ENCODE results near the gene SMAD3. TPM values are rescaled to one million over a fixed set of nuclear protein-coding genes. Genes with fewer than 3 reads are reported as not detected.

Gene SMAD3
- total RNA-seq, 1 donor from 2014 or later = 18.0 TPM

DNA sequence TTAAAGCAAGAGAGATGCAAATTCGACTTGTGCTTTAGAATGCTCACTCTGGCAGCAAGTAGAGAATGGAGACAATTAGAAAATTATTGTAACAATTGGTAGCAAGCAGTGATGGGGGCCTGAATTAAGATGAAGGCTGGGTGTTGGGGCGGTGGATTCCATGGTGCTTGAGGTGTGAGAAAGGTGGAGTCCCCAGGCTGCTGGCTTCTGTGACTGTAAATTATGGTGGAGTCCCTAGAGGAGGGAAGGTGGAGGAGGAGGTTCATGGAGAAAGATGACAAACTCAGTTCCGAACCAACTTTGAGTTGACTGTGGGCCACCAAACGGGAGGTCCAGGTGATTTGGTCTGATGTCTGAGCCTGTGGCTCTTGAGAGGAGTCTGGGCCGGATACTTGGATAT is 10.7 kb upstream of the SMAD3 start:
- ATAC-seq (no peak), DNase-seq (ENCODE audit: missing footprints) (no peak)
- intact Hi-C loops (cut with DNase I) = no loop called here

DNA sequence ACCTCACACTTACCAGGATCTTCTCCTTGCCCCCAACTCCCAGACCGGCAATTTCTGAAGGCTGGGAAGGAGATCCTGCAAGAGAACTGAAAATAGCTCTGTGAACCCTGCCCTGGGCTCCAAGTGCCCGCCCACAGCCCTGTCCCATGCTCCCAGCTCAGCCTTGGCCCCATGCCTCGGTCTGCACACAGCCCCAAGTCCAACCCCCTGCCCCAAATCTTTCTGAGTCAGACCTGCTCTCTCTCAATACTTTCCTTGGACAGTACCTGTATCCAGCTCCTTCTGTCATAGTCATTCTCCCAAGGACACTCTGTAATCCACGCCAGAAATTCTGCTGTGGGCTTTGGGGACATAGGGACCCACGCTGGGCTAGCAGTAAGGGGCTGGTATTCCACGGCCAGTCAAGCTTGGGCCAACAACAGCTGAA is 6.3 kb upstream of the SMAD3 start:
- intact Hi-C loops (cut with DNase I) = no loop called here
- no peak for DNase-seq (ENCODE audit: missing footprints)
- ATAC-seq = peak; percentile 62

DNA sequence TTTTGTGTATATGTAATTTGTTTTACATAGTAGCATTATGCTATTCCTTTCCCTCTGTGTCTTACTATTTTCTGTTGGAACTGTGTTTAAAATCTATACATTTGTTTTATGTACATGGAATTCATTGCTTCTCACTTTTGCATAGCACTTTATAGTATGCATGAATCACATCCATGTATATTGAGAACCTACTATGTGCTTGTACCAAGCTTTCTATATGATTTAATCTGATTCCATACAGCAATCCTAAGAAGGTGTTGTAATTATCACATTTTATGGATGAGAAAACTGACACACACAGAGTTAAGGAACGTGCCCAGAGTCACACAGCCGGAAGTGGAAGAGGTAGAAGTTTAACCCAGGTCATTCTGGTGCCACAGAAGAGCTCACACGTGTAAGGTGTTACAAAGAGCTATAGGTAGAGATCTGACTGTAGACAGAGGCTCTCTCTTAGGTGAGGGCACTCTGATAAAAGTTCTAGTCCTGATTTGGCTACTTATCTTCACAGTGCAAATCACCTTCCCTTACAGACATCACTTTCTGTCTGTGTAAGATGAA is 3.5 kb upstream of the SMAD3 start:
- intact Hi-C loops (cut with DNase I) = loop anchor here (10.0 kb wide), 1 partner anchor 117 kb away; no protein-coding TSS in a partner anchor
- ATAC-seq (no peak), DNase-seq (ENCODE audit: missing footprints) (no peak)

DNA sequence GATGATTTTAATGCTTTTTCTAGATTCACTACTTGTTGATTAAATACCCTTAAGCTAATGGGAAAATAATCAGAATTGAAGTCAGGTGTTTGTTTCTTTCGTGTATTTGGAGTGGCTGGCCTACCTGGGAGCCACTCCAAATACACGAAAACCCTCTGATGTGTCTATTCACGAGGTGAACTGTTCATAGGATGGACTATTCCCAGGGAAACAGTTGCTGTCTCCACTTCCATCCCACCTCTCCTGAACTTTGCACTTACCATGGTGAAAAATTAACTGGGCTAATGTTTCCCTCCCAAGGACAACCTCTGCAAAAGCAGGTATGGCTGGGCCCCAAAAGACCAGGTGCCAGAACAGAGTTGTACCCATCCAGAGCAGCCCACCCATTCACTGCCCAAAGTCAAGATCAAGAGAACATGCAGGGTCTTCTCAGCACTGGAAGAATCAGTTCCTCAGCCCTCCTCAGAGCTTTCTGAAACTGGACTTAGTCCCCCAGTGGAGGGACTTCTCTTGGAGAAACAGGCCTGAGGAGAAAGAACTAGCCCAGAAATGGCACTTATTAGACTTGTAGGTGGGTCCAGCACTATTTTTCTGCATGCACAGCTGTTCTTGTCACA is 2.9 kb upstream of the SMAD3 start:
- intact Hi-C loops (cut with DNase I) = loop anchor here (10.0 kb wide), 1 partner anchor 118 kb away; no protein-coding TSS in a partner anchor
- no peak for DNase-seq (ENCODE audit: missing footprints)
- no peak for ATAC-seq

DNA sequence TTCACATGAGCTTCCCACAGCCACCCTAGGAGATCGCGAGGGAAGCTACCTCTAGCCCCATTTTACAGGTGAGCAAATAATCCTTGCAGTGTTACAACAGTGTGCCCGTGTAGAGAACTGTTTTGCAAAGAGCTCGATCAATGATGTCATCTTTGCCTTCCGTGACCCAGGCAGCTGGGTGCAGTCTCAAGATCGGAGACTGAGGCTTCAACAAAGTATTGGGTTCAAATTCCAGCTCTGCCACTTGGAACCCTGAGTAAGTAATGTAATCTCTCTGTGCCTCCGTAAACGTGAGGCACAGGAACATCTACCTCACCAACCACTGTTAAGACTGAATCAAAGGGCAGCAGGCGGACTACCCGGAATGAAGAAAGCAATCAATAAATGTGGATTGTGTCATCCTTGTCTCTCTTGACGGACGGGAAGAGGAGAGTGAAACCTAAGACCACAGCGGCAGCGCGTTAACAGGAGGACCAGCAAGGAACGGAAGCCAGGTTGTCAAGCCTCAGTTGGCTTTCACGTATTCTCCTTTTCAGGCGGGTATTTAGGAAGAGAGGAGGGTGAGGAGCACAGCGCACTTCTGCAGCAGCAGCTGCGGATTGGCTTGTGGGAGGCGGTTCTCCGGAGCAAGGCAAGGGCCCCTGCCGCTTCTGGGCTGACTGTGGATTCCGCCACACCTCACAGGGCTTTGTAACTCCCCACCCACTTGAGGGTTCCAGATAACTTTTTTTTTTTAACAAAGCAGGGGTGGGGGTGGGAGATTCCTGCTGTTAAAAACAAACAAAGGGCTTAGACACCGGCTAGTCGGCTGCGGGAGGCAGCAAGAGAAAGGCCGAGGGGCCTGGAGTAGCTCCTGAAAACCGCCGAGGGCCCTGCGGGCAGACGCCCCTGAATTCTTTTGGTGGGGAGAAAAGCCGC is 1.5 kb upstream of the SMAD3 start:
- DNase-seq (ENCODE audit: missing footprints) = no peak
- no peak for ATAC-seq
- intact Hi-C loops (cut with DNase I) = loop anchor here (10.0 kb wide), 1 partner anchor 119 kb away; no protein-coding TSS in a partner anchor

DNA sequence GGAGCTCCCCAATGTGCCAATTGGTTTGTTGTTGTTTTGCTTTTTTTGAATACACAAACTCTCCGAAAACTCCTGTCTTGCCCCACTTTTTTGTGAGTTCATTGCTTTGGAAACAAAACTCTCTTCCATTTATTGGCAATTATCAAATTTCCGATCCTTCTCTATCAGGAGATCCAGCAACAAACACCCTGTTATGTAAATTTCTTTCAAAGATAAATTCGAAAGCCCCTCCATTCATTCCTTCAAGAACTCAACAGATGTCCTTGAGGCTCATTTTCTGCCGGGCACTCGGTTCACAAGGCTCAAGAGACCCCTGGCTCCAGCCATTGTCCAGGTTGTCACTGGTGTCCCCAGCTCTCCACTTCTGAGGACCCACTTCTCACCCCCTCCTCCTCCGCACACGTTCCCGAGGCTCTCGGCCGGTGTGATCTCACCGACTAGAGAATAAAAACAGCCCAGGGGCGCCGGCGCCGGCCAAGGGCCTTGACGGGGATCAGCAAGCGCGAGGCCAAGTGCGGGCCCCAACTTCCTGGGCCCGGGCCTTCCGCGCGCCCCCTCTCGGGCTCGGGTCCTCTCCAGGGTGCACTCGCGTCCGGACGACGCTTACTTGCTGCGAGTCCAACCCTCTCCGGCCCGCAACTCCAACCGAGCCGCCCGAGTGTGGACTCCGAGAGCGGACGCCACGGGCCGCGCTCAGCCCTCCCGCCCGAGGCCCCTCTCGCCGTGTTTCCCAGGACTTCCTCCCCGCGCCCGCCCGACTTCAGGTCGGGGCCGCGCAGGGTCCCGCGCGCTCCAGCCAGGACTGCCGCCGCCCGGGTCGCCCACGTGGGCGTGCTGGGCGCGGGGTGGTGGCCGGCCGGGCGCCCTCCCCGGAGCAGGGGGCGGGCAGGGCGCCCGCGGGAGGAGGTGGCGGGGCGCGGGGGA is 533 bp upstream of the SMAD3 start:
- DNase-seq (ENCODE audit: missing footprints) (peak; percentile 84), ATAC-seq (no peak)
- intact Hi-C loops (cut with DNase I) = loop anchor here (1.0 to 10.0 kb wide), 3 partner anchors 120 to 237 kb away; partner anchors contain the start of genes AAGAB and IQCH

DNA sequence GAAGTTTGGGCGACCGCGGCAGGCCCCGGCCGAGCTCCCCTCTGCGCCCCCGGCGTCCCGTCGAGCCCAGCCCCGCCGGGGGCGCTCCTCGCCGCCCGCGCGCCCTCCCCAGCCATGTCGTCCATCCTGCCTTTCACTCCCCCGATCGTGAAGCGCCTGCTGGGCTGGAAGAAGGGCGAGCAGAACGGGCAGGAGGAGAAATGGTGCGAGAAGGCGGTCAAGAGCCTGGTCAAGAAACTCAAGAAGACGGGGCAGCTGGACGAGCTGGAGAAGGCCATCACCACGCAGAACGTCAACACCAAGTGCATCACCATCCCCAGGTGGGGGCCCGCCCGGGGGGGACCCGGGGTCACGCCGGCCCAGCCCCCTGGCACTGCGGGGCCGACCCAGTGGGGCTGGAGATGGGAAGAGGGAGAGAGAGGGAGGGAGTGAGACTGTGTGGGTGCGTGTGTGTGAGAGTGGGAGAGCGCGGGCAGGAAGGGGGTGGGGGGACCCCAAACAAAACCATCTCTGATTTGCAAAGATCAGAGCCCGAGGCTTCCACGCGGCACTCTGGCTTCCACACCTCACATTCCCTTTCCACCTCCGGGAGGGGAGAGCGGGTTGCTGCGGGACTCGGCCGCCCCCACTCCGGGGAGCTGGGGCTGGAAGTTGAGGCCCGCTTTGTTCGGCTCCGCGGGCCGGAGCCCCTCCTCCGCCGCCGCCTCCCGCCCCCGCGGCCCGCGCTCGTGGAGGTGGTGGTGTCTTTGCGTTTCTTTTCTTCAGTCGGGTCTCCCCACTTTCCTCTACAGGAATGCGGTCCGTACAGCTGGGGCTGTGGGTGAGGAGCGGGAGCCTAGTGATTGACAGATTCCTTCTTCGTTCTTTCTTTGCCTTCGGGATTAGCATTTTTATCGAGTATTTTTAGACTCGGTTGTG is 898 bp downstream of the SMAD3 start:
- ATAC-seq = no peak
- no peak for DNase-seq (ENCODE audit: missing footprints)
- intact Hi-C loops (cut with DNase I) = loop anchor here (2.0 to 10.0 kb wide), 3 partner anchors 121 to 236 kb away; no protein-coding TSS in a partner anchor

DNA sequence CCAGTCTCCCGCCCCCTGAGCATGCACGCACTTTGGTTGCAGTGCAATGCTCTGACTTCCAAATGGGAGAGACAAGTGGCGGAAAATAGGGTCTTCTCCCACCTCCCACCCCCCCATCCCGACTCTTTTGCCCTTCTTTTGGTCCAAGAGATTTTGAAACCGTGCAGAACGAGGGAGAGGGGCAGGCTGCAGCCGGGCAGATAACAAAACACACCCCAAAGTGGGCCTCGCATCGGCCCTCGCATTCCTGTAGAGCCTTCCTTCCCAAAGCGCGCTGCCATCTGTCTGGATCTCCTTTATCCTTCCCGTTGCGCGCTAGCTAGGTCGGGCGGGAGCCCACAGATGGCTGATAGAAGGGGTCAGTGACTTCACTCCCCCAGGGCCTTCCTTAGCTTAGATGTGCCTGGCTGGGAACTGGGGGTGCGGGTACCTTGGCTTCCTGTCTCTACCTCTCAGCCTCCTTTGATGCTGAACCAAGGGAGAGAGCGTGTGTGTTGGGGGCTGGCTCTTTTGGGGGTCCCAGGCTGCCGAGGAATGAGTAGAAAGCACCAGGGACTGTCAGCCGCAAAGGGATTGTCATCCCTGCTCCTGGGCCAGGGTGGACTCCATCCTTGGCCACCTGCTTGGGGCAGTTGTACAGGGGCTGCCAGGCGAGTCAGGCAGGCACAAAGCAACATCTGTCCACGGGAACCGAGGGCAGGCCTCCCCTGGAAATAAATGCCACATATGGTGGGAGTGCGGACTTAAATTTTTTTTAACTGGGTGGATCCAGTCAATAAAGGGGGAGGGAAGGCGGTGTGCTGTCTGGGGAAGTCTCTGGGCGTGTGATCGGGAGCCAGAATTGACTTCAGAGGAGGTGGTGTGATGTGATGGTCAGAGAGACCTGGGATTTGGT is 1.8 kb downstream of the SMAD3 start:
- intact Hi-C loops (cut with DNase I) = loop anchor here (2.0 to 10.0 kb wide), 3 partner anchors 122 to 235 kb away; no protein-coding TSS in a partner anchor
- no peak for DNase-seq (ENCODE audit: missing footprints)
- no peak for ATAC-seq

DNA sequence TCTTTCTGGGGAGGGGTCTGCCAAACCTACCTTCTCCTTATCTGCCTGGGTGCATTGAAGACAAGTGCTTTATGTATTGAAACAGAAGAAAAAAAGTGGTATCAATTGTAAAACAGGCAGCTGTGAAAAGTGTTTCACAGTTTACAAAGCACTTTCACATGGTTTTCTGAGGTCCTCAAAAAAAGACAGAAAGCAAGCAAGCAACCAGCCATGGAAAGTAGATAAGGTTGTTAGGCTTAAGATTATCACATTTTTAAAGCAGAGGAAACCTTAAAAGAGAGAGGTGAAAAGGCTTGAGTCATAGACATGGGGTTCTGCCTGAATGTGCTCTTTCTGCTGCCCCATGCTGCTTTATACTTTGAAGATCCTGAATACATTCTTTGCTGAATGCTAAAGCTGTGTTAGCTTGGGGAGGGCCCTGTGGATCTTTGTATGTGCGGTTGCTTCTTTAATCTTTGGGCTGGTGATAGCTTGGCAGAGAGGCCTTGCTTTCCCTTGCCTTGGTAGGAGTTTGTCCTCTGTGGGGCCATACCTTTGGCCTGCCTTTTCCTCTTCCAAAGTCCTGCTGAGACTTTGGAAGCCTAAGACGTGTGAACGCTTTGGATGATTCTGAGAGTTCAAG is 2.6 kb downstream of the SMAD3 start:
- ATAC-seq = no peak
- no peak for DNase-seq (ENCODE audit: missing footprints)
- intact Hi-C loops (cut with DNase I) = loop anchor here (2.0 to 10.0 kb wide), 3 partner anchors 121 to 234 kb away; no protein-coding TSS in a partner anchor

DNA sequence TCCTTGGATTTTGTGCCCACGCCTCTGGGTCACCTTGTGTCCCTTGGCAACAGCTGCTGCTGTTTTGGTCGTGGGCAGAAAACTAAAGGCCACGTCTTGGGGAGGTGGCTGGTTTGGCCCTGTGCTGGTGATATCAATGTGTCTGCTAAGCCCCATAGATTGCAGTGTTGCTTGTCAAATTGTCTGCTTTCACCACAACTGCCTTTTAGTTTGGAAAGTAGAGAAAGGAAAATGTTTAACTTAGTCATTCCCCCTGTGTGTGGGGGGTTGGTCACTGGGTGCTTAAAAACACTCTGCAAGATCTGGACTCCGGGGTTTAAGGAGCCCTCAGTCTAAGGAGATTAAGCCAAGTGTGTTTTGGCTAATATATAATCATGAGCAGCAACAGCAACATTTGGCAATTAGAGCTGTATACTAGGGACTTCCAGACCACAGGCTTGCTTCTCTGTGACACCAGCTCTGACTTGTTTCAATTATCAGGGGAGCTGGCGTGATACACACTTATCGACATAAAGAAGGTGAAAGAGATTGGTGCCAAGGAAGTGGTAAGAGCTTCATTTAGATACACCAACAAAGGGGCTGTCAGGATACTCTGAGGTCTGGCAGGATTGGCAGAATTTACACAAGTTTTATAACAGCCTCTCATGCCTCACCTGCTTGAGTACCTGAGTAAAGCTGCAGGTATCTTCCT is 3.5 kb downstream of the SMAD3 start:
- no peak for ATAC-seq
- intact Hi-C loops (cut with DNase I) = loop anchor here (5.0 to 10.0 kb wide), 2 partner anchors 124 to 233 kb away; no protein-coding TSS in a partner anchor
- no peak for DNase-seq (ENCODE audit: missing footprints)

DNA sequence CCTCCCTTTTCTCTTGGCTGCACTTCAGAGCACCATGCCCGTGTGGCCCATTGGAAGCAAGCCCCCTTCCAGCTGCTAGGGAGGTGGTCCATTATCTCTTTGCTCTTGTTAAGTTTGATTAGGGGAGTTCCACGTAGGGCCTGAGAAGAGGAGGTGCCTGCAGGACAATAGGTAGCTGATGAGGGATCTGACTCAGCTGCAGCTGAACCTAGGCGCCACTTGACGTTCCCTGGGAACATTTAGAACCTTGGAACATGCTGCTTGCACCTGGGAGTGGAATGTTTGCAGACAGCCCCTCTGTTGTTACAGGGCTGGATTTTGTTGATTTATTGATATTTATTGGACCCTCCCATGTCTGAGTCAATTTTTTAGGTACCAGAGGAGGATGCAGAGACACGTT is 4.7 kb downstream of the SMAD3 start:
- DNase-seq (ENCODE audit: missing footprints) (no peak), ATAC-seq (no peak)

DNA sequence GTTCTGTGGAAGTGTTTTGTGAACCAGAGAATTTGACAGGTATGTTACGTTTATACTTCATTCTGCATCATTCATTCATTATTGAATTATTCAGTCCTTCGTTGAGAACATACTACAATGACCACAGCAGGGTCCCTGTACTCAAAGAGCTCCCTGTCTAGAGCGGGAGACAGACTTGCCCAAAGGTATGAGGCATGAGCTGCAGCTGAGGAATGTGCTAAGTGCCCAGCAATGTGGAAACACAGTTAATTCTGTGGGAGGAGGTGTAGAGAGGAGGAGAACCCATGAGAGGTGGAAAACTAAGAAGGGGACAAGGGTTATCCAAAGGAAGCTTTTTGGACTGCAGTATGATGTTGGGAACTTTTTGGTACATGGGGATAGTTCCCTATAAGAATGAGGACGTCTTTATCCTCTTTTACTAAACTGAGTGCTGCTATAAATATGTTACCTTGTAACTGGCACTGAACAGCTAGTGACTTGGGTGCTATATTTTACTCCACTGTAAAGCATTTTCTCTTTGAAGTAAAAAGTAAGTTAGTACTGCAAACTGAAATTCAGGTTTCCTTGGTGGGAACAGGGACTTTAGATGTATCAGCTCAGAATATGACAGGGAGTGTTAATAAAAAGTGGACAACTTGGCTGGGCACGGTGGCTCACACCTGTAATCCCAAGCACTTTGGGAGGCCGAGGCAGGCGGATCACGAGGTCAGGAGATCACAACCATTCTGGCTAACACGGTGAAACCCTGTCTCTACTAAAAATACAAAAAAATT is 5.7 kb downstream of the SMAD3 start:
- DNase-seq (ENCODE audit: missing footprints) = no peak
- intact Hi-C loops (cut with DNase I) = no loop called here
- ATAC-seq = no peak

More for the DNA sequence above, 4.7 kb downstream of the SMAD3 start:
- intact Hi-C loops (cut with DNase I) = no loop called here

DNA sequence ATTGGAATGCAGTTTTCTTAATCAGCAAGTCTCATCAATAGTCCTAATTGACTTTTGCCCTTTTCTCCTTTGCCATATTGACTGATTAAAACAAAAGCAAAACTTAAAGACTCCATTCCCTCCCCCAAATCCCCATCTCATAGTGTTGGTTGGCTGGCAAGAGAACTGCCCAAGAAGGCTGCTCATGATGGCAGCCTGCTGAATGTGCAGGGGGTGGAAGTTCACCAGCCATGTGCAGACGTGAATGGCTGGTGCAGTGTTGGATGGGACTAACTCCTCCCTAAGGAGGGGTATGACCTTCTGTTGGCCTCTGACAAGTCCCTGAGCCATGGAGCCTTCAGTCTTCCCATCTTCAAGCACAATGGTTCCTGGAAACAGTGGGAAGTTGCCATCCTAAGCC is 7.0 kb downstream of the SMAD3 start:
- DNase-seq (ENCODE audit: missing footprints) (no peak), ATAC-seq (no peak)
- intact Hi-C loops (cut with DNase I) = no loop called here

DNA sequence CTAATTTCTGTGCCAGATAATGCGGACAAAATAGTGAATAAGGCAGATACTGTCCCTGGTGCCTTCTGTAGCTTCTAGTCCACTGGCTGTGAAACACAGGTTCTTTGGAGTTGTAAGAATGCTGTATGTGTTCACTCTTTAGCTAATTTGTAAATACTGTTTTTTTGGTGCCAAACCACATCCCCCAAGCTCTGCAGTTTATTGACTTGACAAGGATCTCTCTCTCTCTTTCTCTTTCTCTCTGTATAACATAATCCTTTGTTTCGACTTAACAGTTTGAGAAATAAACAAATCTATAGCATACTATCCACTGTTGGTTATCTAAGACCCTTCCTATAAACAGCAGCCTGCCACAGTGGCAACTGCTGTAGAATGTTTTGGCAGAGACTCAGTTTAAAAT is 7.6 kb downstream of the SMAD3 start:
- ATAC-seq = no peak
- intact Hi-C loops (cut with DNase I) = no loop called here
- no peak for DNase-seq (ENCODE audit: missing footprints)

DNA sequence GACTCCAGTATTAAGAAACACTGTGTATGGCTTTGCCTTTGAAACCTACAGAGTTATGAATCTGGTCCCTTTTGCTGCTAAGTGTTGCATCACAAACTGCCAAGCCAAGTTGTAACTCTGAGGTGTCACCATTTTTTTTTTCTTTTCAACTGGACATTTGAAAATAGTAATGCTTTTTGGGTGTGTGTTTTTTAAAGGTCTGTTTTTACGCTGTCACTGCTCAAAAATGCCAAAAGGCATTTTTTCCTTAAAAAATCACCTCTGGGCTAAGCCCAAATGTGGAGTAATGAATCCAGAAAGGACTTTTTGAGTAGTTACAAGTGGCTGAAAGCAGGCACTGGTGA is 9.5 kb downstream of the SMAD3 start:
- intact Hi-C loops (cut with DNase I) = no loop called here
- DNase-seq (ENCODE audit: missing footprints) = no peak

More for the DNA sequence above, 9.5 kb downstream of the SMAD3 start:
- ATAC-seq = peak; percentile 45
